ENCODE measurements around the gene DIPK1A. TPM values are rescaled to one million over a fixed set of nuclear protein-coding genes. Genes with fewer than 3 reads are reported as not detected.

The DIPK1A gene
- total RNA-seq, 1 experiment from 2014 or later, result 1.2 TPM

- H3K27me3 ChIP-seq (ENCODE audit: control insufficient read depth, insufficient read depth, low read length), result no peaks in the 10 kb centered on the region
- ATAC-seq (no peak), DNase-seq (ENCODE audit: low read depth, low spot score) (no peak)
- POLR2A ChIA-PET, result no interaction called here
- in situ Hi-C loops (cut with HindIII; ENCODE audit: low pct_unique_long_range_greater_than_20kb, low sequenced_read_pairs) (no loop called here), intact Hi-C loops (cut with micrococcal nuclease; ENCODE audit: unreplicated experiment) (no loop called here)
- H3K27ac ChIP-seq (ENCODE audit: low read length), result no peak overlapping the region
- no TSS peak for BruUV-seq (replicated peaks)
- CTCF ChIA-PET, result no interaction called here
- no peaks in the 10 kb centered on the region for H3K36me3 ChIP-seq (ENCODE audit: control insufficient read depth, insufficient read depth, low read length)
- TF ChIP-seq SIN3A (IDR thresholded peaks at IDR 0.05; ENCODE audit: borderline replicate concordance, insufficient read depth, low read depth, low read length) (no peak), REST (IDR thresholded peaks at IDR 0.05; ENCODE audit: insufficient read depth in 1 of 2, low read depth in 2 of 2, low read length in 1 of 2) (no peak), TCF7L2 (IDR thresholded peaks at IDR 0.05; ENCODE audit: low read depth, low read length) (no peak), CTCF (IDR thresholded peaks at IDR 0.05) (no peak), POLR2AphosphoS5 (IDR thresholded peaks at IDR 0.05; ENCODE audit: low read depth, low read length) (no peak)
- H3K4me3 ChIP-seq (ENCODE audit: low read depth in 2 of 2, low read length in 2 of 2), result no peak overlapping the region
- no peaks in the 10 kb centered on the region for H3K9me3 ChIP-seq (ENCODE audit: control insufficient read depth, insufficient read depth, low read depth, low read length)
- H3K4me1 ChIP-seq (ENCODE audit: control insufficient read depth, insufficient read depth, low read length), result no peaks in the 10 kb centered on the region
These were observed 108.0 kb downstream of the DIPK1A start for GRCh38 chr1:92853299-92853698.

- CTCF ChIA-PET, result no interaction called here
These were observed 109.5 kb downstream of the DIPK1A start for GRCh38 chr1:92851729-92852128.

GRCh38 chr1:92850019-92850418 lies 111.2 kb downstream of the DIPK1A start:
- in situ Hi-C loops (cut with HindIII; ENCODE audit: low pct_unique_long_range_greater_than_20kb, low sequenced_read_pairs), result no loop called here
- no TSS peak for BruUV-seq (replicated peaks)
- no peak for TF ChIP-seq TCF7L2 (IDR thresholded peaks at IDR 0.05; ENCODE audit: low read depth, low read length)
- no peak for TF ChIP-seq REST (IDR thresholded peaks at IDR 0.05; ENCODE audit: insufficient read depth in 1 of 2, low read depth in 2 of 2, low read length in 1 of 2)
- no peak for TF ChIP-seq CTCF (IDR thresholded peaks at IDR 0.05)
- no peak for TF ChIP-seq POLR2AphosphoS5 (IDR thresholded peaks at IDR 0.05; ENCODE audit: low read depth, low read length)
- no peak for TF ChIP-seq SIN3A (IDR thresholded peaks at IDR 0.05; ENCODE audit: borderline replicate concordance, insufficient read depth, low read depth, low read length)
- no peaks in the 10 kb centered on the region for H3K27me3 ChIP-seq (ENCODE audit: control insufficient read depth, insufficient read depth, low read length)
- ChIA-PET POLR2A (no interaction called here), CTCF (no interaction called here)
- H3K4me1 ChIP-seq (ENCODE audit: control insufficient read depth, insufficient read depth, low read length), result no peaks in the 10 kb centered on the region
- no peak for DNase-seq (ENCODE audit: low read depth, low spot score)
- H3K9me3 ChIP-seq (ENCODE audit: control insufficient read depth, insufficient read depth, low read depth, low read length), result no peaks in the 10 kb centered on the region
- no peaks in the 10 kb centered on the region for H3K36me3 ChIP-seq (ENCODE audit: control insufficient read depth, insufficient read depth, low read length)
- H3K27ac ChIP-seq (ENCODE audit: low read length), result no peak overlapping the region
- intact Hi-C loops (cut with micrococcal nuclease; ENCODE audit: unreplicated experiment), result no loop called here
- no peak overlapping the region for H3K4me3 ChIP-seq (ENCODE audit: low read depth in 2 of 2, low read length in 2 of 2)
- ATAC-seq, result no peak

More at GRCh38 chr1:92851729-92852128, 109.5 kb downstream of the DIPK1A start:
- intact Hi-C loops (cut with micrococcal nuclease; ENCODE audit: unreplicated experiment) (no loop called here), in situ Hi-C loops (cut with HindIII; ENCODE audit: low pct_unique_long_range_greater_than_20kb, low sequenced_read_pairs) (no loop called here)
- Histone ChIP-seq H3K4me1 (ENCODE audit: control insufficient read depth, insufficient read depth, low read length) (no peaks in the 10 kb centered on the region), H3K27ac (ENCODE audit: low read length) (no peak overlapping the region), H3K27me3 (ENCODE audit: control insufficient read depth, insufficient read depth, low read length) (no peaks in the 10 kb centered on the region), H3K9me3 (ENCODE audit: control insufficient read depth, insufficient read depth, low read depth, low read length) (no peaks in the 10 kb centered on the region), H3K4me3 (ENCODE audit: low read depth in 2 of 2, low read length in 2 of 2) (no peak overlapping the region), H3K36me3 (ENCODE audit: control insufficient read depth, insufficient read depth, low read length) (no peaks in the 10 kb centered on the region)
- POLR2A ChIA-PET, result no interaction called here
- ATAC-seq (no peak), DNase-seq (ENCODE audit: low read depth, low spot score) (no peak)
- no peak for TF ChIP-seq SIN3A (IDR thresholded peaks at IDR 0.05; ENCODE audit: borderline replicate concordance, insufficient read depth, low read depth, low read length)
- no TSS peak for BruUV-seq (replicated peaks)

All from Panc1 (cell line).